Calu3 (cell line): ENCODE results near the gene TBC1D24. TPM values are rescaled to one million over a fixed set of nuclear protein-coding genes. Genes with fewer than 3 reads are reported as not detected.

ENCODE experiments used
- BruUV-seq: library from RNA; stranded (reverse); fragments of 400-500 nt; replicated peaks from 2 replicates; lab custom pipeline; 2021; lab: Mats Ljungman, UMichigan
- CTCF ChIA-PET: fragments of 300-600 bp; sonication (Branson Sonifier 250); formaldehyde crosslinking; loops from one replicate; lab custom pipeline; 2022; ENCODE audit warnings: antibody characterized with exemption; lab: Charles Lee
- DNase-seq: peaks from one replicate; pipeline ENCODE4 v3.0.0; 2022
- H3K27ac Mint-ChIP-seq: one replicate; pipeline ENCODE4 v1.8.0; 2022; ENCODE audit warnings: mixed read lengths; ENCODE audit not compliant: unreplicated experiment
- H3K27me3 Mint-ChIP-seq: one replicate; pipeline ENCODE4 v1.8.0; 2022; ENCODE audit warnings: mixed read lengths; ENCODE audit not compliant: unreplicated experiment
- H3K36me3 Mint-ChIP-seq: one replicate; pipeline ENCODE4 v1.8.0; 2022; ENCODE audit warnings: mild to moderate bottlenecking, moderate library complexity, mixed read lengths; ENCODE audit not compliant: insufficient read depth, unreplicated experiment
- H3K4me1 Mint-ChIP-seq: one replicate; pipeline ENCODE4 v1.8.0; 2022; ENCODE audit warnings: mild to moderate bottlenecking, low read depth, mixed read lengths; ENCODE audit not compliant: unreplicated experiment
- H3K4me3 Mint-ChIP-seq: one replicate; pipeline ENCODE4 v1.8.0; 2022; ENCODE audit warnings: mild to moderate bottlenecking, low read depth, moderate library complexity, mixed read lengths; ENCODE audit not compliant: unreplicated experiment
- H3K9me3 Mint-ChIP-seq: one replicate; pipeline ENCODE4 v1.8.0; 2022; ENCODE audit warnings: low read depth, mixed read lengths; ENCODE audit not compliant: unreplicated experiment
- CTCF ChIP-seq: fragments of 200-600 bp; IDR thresholded peaks from one replicate; pipeline ENCODE4 v1.8.0; 2022; ENCODE audit warnings: antibody characterized with exemption; ENCODE audit not compliant: unreplicated experiment
- intact Hi-C: fragments of 100-400 bp; cut with micrococcal nuclease; formaldehyde crosslinking; loops from one replicate; pipeline ENCODE4 v1.10.0; 2022; ENCODE audit not compliant: unreplicated experiment
- total RNA-seq: library from RNA; stranded (reverse); gene quantifications from 2 replicates; pipeline ENCODE4 v1.2.3, GENCODE V29; 2022

Gene TBC1D24
- total RNA-seq, 1 experiment from 2014 or later, result 33.3 TPM

- Mint-ChIP-seq H3K27ac (no peak overlapping the region), H3K27me3 (no peaks in the 10 kb centered on the region), H3K9me3 (no peaks in the 10 kb centered on the region), H3K36me3 (peaks cover 84% of the 10 kb centered on the region), H3K4me3 (no peak overlapping the region), H3K4me1 (no peaks in the 10 kb centered on the region)
- CTCF ChIA-PET, result no interaction called here
- no TSS peak for BruUV-seq
- no peak for DNase-seq
- intact Hi-C loops, result no loop called here
- TF ChIP-seq CTCF, result no peak
Observed at GRCh38 chr16:2450975-2451381, 23.9 kb upstream of the TBC1D24 start.

GRCh38 chr16:2451851-2452320, 23.0 kb upstream of the TBC1D24 start:
- TF ChIP-seq CTCF, result no peak
- no TSS peak for BruUV-seq
- no peaks in the 10 kb centered on the region for H3K4me1 Mint-ChIP-seq
- H3K4me3 Mint-ChIP-seq, result no peak overlapping the region
- H3K9me3 Mint-ChIP-seq, result no peaks in the 10 kb centered on the region
- H3K27me3 Mint-ChIP-seq, result no peaks in the 10 kb centered on the region
- CTCF ChIA-PET, result interaction anchor here (0.7 to 0.8 kb wide), 2 partner anchors 12 to 1912 kb away, joined by 3 to 9 read pairs; no protein-coding TSS in a partner anchor
- no peak overlapping the region for H3K27ac Mint-ChIP-seq
- H3K36me3 Mint-ChIP-seq, result peaks cover 76% of the 10 kb centered on the region
- intact Hi-C loops, result no loop called here
- no peak for DNase-seq

- CTCF ChIA-PET, result interaction anchor here (0.7 kb wide), 1 partner anchor 11 kb away, joined by 3 read pairs; no protein-coding TSS in a partner anchor
- intact Hi-C loops, result no loop called here
- Mint-ChIP-seq H3K4me3 (no peak overlapping the region), H3K9me3 (no peaks in the 10 kb centered on the region), H3K4me1 (no peaks in the 10 kb centered on the region), H3K27me3 (no peaks in the 10 kb centered on the region), H3K36me3 (peaks cover 74% of the 10 kb centered on the region), H3K27ac (no peak overlapping the region)
- no peak for DNase-seq
- no peak for TF ChIP-seq CTCF
- no TSS peak for BruUV-seq
Observed at GRCh38 chr16:2452650-2453049, 22.3 kb upstream of the TBC1D24 start.

- CTCF ChIA-PET, result no interaction called here
- H3K4me3 Mint-ChIP-seq, result no peak overlapping the region
- no peaks in the 10 kb centered on the region for H3K27me3 Mint-ChIP-seq
- TF ChIP-seq CTCF, result no peak
- no TSS peak for BruUV-seq
- DNase-seq, result no peak
- H3K9me3 Mint-ChIP-seq, result no peaks in the 10 kb centered on the region
- peaks cover 74% of the 10 kb centered on the region for H3K36me3 Mint-ChIP-seq
- peaks cover 21% of the 10 kb centered on the region for H3K4me1 Mint-ChIP-seq
- no peak overlapping the region for H3K27ac Mint-ChIP-seq
- intact Hi-C loops, result no loop called here
Observed at GRCh38 chr16:2455081-2455845, 19.7 kb upstream of the TBC1D24 start.
